Activated T-cell treated with anti-CD3 and anti-CD28 coated beads for 48 hours (primary cell): ENCODE measurements around the gene GPD1.
"Not testable (repeated sequence)": the region's sequence is repeated elsewhere in the genome, so short reads cannot be mapped to it uniquely, and the experiment has no call there.

Experiments
- DNase-seq: peaks from one replicate; pipeline ENCODE4 v3.0.0-alpha.2; 2020; ENCODE audit warnings: low read depth

The GPD1 gene

GRCh38 chr12:50123203-50123602 is 19.4 kb downstream of the GPD1 start:
- no peak for DNase-seq

GRCh38 chr12:50127546-50127945 is 23.7 kb downstream of the GPD1 start:
- DNase-seq: no peak

- no peak for DNase-seq
These were observed 25.5 kb downstream of the GPD1 start for GRCh38 chr12:50129290-50129689.

DNA sequence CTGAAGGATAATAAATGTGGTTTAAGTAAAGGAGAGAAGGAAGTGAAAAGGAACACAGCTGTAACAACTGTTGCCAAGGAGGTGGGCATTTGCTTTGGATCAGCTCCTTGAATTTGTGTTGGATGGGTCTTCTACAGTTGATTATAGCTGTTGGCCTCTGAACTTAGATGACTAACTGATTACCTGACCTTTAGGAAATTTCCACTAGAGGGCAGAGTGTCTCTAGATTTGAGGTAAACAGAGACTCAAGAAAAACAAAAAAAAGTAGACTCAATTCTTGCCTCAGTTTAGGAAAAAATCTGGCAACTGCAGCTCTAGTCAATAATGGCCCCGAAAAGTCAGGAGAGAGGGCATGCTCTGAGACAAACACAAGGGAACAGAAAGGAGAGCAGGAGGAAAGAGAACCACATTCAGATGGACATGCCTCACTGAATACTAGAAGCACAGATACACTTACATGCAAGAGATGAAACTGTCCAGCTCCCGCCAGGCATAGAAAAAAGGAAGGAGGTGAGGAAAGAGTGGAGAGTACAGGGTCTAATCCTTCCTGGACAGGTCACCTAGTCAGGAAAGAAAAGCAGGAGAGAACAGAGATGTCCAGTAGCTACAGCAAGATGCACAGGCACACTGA is 28.8 kb downstream of the GPD1 start:
- no peak for DNase-seq

DNA sequence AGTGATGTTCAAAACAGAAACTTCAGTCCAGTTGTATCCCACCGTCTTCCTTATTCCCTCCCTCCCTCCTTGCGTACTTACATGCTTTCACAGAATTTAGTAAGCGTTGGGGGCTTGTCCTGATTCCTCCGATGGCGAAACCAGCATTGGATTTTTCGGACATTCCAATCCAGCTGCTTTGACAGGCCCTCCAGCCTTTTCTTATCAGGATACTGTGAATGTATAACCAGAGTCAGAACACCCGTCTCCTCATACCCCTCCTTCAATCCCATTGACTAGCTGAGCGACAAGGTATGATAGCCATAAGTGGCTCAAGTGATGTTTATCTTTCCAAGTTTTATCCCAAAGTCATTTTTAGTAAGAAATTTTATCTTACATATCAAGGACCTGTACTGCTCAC is 39.2 kb downstream of the GPD1 start:
- DNase-seq: no peak

DNA sequence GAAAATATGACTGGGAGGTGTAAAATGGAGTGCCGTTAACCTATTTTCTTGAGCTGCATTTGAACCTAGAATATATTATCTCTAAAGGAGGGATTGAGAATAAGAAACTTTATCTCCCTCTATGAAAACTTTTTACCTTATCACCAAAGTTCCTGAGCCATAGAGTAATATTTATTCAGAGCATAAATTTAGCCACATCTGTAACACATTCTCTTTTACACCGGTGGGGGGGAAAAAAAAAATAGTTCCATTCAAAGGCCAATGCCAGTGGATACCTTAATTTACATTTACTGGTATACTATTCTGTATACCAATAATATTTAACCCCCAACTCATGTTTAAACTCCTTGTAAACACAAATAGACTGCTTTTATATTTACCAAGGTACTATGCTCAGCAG is 41.6 kb downstream of the GPD1 start:
- DNase-seq: no peak

GRCh38 chr12:50147281-50147680 is 43.5 kb downstream of the GPD1 start:
- no peak for DNase-seq

DNA sequence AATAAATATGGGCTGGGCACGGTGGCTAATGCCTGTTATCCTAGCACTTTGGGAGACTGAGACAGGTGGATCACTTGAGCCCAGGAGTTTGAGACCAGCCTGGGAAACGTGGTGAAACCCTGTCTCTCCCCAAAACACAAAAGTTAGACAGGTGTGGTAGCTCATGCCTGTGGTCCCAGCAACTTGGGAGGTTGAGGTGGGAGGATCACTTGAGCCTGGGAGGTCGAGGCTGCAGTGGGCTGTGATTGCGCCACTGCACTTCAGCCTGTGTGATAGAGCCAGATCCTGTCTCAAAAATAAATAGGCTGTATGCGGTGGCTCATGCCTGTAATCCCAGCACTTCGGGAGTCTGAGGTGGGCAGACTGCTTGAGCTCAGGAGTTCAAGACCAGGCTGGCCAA is 44.2 kb downstream of the GPD1 start:
- DNase-seq: not testable (repeated sequence)

- DNase-seq: no peak
These were observed 45.5 kb downstream of the GPD1 start for GRCh38 chr12:50149311-50149710.

DNA sequence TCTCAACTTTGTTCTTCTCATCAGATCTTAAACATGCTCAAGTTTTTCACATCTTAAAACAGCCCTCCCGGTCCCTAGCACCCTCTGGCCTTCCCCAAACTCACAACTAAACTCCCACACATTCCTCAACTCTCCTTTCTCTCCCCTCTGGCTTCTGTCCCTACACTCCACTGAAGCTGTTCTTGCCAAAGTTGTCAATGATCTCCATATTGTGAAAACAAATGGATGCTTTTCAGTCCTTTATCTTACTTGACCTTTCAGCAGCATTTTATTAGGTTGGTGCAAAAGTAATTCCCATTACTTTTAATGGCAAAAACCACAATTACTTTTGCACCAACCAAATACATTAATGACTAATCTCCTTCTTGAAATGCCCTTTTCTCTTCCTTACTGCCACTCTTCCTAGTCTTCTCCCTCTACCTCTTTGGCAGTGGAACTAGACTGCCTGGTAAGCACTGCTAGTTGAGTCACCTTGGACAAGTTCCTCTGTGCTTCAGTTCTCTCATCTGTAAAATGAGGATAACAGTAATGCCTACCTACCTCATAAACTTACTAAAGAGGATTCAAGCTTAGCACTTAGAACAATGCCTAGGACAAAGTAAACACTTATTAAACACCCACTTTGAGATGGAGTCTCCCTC is 47.4 kb downstream of the GPD1 start:
- no peak for DNase-seq

- DNase-seq: not testable (repeated sequence)
These were observed 51.1 kb downstream of the GPD1 start for GRCh38 chr12:50154947-50155346.

GRCh38 chr12:50156641-50157040 is 52.8 kb downstream of the GPD1 start:
- no peak for DNase-seq

GRCh38 chr12:50157259-50157658 is 53.5 kb downstream of the GPD1 start:
- no peak for DNase-seq

GRCh38 chr12:50160643-50161042 is 56.8 kb downstream of the GPD1 start:
- DNase-seq: no peak
